Measurements from ENCODE around the gene DOCK8. TPM values are rescaled to one million over a fixed set of nuclear protein-coding genes. Genes with fewer than 3 reads are reported as not detected.
"Not testable (repeated sequence)": the region's sequence is repeated elsewhere in the genome, so short reads cannot be mapped to it uniquely, and the experiment has no call there.

DOCK8 gene
- total RNA-seq, 2 donors from 2014 or later, result 5.9 to 10.9 TPM

GRCh38 chr9:224582-225520 is 10.2 kb downstream of the DOCK8 start:
- intact Hi-C loops (cut with DNase I), result no loop called here
- WGBS, 2 donors, result 55 to 60% methylated on average over 3 of the region's 3 CpGs
- DNase-seq (no peak), ATAC-seq (no peak)
- TF ChIP-seq POLR2A (IDR thresholded peaks at IDR 0.05), result no peak
- TF ChIP-seq, protein P1, sequence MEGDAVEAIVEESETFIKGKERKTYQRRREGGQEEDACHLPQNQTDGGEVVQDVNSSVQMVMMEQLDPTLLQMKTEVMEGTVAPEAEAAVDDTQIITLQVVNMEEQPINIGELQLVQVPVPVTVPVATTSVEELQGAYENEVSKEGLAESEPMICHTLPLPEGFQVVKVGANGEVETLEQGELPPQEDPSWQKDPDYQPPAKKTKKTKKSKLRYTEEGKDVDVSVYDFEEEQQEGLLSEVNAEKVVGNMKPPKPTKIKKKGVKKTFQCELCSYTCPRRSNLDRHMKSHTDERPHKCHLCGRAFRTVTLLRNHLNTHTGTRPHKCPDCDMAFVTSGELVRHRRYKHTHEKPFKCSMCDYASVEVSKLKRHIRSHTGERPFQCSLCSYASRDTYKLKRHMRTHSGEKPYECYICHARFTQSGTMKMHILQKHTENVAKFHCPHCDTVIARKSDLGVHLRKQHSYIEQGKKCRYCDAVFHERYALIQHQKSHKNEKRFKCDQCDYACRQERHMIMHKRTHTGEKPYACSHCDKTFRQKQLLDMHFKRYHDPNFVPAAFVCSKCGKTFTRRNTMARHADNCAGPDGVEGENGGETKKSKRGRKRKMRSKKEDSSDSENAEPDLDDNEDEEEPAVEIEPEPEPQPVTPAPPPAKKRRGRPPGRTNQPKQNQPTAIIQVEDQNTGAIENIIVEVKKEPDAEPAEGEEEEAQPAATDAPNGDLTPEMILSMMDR (IDR thresholded peaks at IDR 0.05), result no peak
- no peaks in the 10 kb centered on the region for H3K36me3 ChIP-seq (replicated peaks in 1 of 2; ENCODE audit: insufficient read depth in 1 of 2, low read depth in 2 of 2)
- H3K9me3 ChIP-seq, result no peaks in the 10 kb centered on the region
- H3K27ac ChIP-seq, result no peak overlapping the region
- H3K4me3 ChIP-seq, result no peak overlapping the region
- peaks cover 9% of the 10 kb centered on the region for H3K4me1 ChIP-seq
- H3K27me3 ChIP-seq, result no peaks in the 10 kb centered on the region

GRCh38 chr9:227860-228259 is 13.2 kb downstream of the DOCK8 start:
- Histone ChIP-seq H3K9me3 (no peaks in the 10 kb centered on the region), H3K4me1 (peaks cover 9% of the 10 kb centered on the region), H3K36me3 (replicated peaks in 1 of 2; ENCODE audit: insufficient read depth in 1 of 2, low read depth in 2 of 2) (no peaks in the 10 kb centered on the region), H3K27ac (no peak overlapping the region), H3K4me3 (no peak overlapping the region), H3K27me3 (no peaks in the 10 kb centered on the region)
- intact Hi-C loops (cut with DNase I), result no loop called here
- WGBS, 2 donors, result 77 to 83% methylated on average over 3 of the region's 3 CpGs
- ATAC-seq (no peak), DNase-seq (no peak)
- TF ChIP-seq, protein P1 (IDR thresholded peaks at IDR 0.05), result no peak
- TF ChIP-seq POLR2A (IDR thresholded peaks at IDR 0.05), result no peak

DNA sequence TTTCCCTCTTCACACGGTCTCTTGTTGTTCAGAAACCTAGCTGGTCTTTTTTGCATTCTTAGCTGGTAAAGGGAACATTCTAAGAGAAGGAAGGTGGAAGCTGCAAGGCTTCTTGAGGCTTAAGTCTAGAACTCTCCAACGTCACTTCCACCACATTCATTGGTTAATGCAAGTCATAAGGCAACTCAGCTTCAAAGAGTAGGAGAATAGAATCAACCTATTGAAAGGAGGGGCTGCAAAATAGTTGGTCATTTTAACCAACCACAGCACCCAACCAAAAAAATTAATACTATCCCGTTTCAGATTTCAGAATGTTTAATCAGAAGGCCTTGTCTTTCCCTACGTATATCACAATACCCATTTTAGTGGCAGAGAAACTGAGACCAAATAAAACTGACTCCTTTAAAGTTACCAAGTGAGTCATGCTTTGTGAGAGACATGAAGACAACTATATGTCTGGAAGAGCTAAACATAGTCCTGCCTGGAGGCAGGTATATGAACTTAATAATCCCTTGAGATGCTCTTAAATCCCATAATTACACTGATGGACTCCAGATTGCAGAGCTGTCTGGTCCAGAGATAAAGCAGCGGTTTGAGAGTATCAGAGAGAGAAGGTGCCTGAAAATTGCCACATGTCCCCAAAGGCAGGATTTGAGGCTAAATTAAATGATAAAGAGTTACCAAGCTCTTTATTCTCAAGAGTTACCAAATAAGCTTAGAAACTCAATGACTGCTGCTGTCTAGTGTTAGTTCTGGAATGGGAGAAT is 14.4 kb downstream of the DOCK8 start:
- ATAC-seq (no peak), DNase-seq (no peak)
- H3K27ac ChIP-seq, result no peak overlapping the region
- TF ChIP-seq, protein P1 (IDR thresholded peaks at IDR 0.05), result no peak
- no peak for TF ChIP-seq POLR2A (IDR thresholded peaks at IDR 0.05)
- H3K27me3 ChIP-seq, result no peaks in the 10 kb centered on the region
- WGBS, 2 donors, result 87 to 93% methylated on average over 5 of the region's 5 CpGs
- H3K36me3 ChIP-seq (replicated peaks in 1 of 2; ENCODE audit: insufficient read depth in 1 of 2, low read depth in 2 of 2), result no peaks in the 10 kb centered on the region
- H3K9me3 ChIP-seq, result no peaks in the 10 kb centered on the region
- peaks cover 7% of the 10 kb centered on the region for H3K4me1 ChIP-seq
- no peak overlapping the region for H3K4me3 ChIP-seq
- intact Hi-C loops (cut with DNase I), result no loop called here

GRCh38 chr9:231625-232024 is 17.0 kb downstream of the DOCK8 start:
- H3K27ac ChIP-seq; DNase-seq; H3K36me3 ChIP-seq (replicated peaks in 1 of 2; ENCODE audit: insufficient read depth in 1 of 2, low read depth in 2 of 2); H3K4me1 ChIP-seq; H3K27me3 ChIP-seq; H3K9me3 ChIP-seq; intact Hi-C loops (cut with DNase I); H3K4me3 ChIP-seq; ATAC-seq: not testable (repeated sequence)
- 75 to 77% methylated on average over 1 of the region's 1 CpG for WGBS, 2 donors

GRCh38 chr9:233708-234107 is 19.0 kb downstream of the DOCK8 start:
- H3K4me3 ChIP-seq; DNase-seq; H3K9me3 ChIP-seq; ATAC-seq; H3K4me1 ChIP-seq; H3K36me3 ChIP-seq (replicated peaks in 1 of 2; ENCODE audit: insufficient read depth in 1 of 2, low read depth in 2 of 2); H3K27me3 ChIP-seq; H3K27ac ChIP-seq; intact Hi-C loops (cut with DNase I): not testable (repeated sequence)
- 75 to 100% methylated on average over 1 of the region's 1 CpG for WGBS, 2 donors
